ENCODE data around the gene DPYSL3.

Gene DPYSL3

DNA sequence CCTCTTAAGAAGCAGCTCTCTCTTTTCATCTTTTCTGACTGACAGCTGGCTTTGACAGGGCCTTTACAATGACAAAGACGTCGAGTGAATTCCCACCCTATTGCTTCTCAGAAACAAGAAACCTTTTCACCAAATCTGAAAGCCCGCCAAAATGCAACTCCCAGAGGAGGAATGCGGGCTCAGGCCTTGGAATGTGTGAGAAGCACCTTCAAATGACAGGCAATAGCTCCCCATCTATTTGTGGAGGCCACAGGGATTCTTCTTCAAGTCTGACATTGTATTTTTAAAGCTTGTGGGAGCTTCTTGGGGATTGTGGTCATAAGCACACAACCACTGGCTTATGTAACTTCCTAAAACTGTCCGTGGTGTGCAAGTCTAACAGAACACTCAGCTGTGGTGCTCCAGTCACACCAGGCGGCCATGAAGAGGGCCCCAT, 72.7 kb downstream of the DPYSL3 start:
- peak; percentile 63 for DNase-seq (ENCODE audit: low read depth)

DNA sequence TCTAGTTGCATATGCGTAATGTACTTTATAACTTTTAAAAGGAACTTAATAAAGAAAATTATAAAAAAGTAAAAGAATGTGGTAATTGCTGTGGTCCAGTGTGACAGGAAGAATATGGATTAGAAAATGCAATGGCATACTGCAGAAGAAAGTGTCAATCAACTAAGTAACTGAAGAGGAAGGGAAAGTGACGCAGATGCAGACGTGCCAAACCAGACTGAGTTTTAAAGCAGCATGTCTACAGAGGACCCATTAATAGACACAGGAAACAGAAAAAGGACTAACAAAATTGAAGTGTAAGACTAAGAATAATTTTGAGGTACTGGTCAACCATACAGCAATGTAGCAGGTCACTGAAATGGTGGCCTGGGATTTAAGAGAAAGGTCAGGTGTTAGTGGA, 73.3 kb downstream of the DPYSL3 start:
- no peak for DNase-seq (ENCODE audit: low read depth)

DNA sequence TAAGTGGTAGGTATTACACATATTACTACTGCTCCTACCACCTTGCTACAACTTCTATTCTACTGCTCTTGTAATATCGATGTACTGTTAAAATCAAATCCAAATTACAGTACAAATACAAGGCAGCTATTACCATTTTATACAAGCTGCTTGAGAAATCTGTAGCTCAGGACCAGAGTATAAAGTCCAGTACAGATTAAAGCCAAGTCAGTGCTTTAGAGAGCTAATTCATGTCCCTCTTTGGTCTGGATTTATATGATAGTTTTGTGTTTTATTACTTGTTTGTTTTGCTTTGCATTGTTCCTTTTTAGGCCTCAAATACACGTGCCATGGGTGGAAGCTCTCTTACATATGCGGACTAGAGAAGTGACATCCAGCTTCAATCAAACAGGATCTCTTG, 75.8 kb downstream of the DPYSL3 start:
- no peak for DNase-seq (ENCODE audit: low read depth)

DNA sequence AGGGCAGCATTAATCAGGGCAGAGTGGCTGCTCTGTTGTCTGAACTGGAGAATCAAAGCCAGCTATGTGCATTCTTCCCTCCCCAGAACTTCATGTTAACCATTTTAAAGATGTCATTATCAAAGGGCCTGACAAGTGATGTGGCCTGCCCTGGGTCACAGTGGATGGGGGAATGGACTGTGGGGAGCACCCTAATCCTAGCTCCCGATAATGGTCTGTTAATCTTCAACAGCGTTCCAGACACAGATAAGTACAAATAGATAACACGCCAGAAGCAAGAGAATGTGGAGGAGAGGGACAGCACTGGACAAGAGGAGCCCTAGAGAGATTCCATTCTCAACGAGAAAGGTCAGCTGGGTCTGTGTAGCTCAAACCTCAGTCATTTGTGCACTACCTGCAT, 77.5 kb downstream of the DPYSL3 start:
- DNase-seq (ENCODE audit: low read depth), result peak; percentile 68

DNA sequence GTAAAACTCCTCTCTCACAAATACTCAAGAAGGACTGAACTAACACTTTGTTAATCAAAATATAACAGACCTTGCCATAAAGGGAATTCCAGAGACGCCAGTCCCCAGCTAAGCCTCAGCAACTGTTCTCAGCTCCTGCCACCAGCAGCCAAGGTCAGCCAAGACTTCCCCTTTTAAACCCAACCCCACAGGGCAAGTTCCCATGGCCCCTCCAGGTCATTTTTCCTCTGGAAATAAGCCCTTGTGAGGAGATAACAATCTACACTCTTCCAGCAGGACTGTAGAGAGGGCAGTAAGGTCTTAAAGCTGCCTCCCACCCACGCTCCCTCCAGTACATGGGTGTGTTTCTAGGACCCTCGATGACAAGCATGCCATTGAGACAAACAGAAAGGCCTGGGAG, 78.3 kb downstream of the DPYSL3 start:
- DNase-seq (ENCODE audit: low read depth), result peak; percentile 19

DNA sequence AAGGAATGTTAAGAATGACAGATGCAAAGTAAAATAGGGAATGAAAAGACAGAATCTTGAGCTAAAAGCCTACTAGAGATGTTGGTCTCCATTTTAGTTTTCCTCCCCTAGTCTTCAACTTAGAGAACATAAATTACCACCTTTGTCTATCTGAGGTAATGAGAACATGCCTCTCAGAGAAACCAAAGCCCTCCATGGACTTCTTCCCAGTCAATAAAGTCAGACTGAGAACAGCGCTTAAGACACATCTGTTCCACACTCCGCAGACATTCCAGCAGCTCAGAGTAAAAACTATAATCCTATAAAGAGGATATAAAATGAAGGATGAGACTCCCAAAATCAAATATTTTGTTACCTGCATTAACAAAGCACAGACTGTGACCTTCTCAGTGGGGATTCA, 79.2 kb downstream of the DPYSL3 start:
- DNase-seq (ENCODE audit: low read depth), result no peak

DNA sequence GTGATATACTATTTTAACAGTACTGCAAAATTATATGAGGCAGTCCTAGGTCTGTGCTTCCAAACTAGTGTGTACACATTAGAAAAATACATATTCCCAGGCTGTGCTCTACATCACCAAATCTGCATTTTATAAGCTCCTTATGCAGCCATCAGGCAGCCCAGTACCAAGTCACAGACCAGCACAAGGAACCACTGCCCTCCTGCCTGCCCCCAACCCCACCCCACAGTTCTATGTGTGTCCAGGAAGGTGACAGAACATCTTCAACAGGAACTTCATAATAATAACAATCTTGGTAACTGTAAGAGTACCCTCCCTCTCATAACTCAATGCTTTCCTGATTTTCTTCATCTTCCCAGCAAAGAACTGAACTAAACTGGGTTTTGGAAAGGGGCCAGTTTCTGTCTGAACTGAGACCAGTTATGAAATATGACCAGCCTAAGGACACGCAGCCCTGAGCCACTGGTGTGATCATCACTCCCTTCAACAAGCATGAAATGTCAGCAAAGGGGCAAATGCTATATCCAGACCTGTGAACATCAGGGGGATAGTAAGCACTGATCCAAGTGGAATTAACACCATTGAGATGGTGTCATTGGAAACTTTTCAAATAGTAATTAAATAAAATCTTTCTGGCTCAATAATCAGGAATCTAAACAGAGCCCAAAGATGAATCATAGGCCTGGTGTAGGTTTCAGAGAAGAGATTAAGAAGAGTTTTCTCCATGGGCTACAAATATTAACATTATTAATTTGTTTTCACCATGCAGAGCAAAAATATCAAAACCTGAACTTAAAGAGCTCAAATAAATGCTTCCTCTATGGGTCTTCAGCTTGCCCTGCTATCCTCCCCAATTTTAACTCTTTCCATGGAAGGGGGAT, 82.1 kb downstream of the DPYSL3 start:
- DNase-seq (ENCODE audit: low read depth), result peak; percentile 67

DNA sequence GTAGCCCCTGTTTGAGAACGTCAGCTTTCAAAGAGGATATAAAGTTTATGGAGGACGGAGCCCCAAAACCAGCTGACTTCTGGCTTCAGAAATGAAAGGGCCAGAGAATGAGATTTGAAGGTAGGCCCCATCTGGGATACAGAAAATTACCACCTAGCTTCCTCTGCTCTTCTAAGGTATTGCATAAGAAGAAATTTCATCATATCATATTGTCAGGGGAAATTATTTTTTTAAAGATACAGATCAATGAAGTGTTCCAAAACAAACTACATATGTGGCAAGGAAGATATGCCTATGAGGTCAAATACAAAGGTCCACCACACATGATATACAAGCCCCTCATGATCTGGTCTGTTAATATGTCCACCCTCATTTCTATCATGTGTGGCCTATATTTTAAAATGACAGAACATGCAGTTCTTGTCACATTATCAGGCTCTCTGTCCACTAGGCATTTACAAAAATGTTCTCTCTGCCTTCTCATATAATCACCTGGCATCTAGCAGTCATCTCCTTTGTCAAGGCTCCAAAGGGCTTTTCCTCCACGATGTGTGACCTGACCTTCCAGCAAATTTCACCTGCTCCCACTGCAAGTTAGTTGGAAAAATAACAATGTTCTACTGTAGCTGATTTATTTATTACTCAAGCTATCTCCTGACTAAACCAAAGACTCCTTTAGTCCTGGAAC, 83.1 kb downstream of the DPYSL3 start:
- no peak for DNase-seq (ENCODE audit: low read depth)

DNA sequence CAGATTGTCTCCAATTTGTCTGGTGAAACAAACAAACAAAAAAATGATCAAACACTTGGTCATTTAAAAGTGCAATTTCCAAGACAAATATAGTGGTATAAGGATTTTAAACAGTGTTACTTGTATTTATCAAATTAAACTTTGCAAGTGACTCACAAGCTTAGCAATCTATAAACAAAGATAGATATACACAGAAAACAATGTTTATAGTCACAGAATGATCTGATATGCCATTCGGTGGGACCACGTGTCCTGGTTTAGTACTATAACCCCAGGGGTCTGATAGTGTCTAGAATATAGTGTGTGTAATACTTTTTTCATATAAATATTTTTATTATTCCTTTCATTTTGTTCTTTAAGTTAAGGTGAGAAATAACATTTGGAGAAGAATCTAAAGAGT, 91.3 kb downstream of the DPYSL3 start:
- no peak for DNase-seq (ENCODE audit: low read depth)

DNA sequence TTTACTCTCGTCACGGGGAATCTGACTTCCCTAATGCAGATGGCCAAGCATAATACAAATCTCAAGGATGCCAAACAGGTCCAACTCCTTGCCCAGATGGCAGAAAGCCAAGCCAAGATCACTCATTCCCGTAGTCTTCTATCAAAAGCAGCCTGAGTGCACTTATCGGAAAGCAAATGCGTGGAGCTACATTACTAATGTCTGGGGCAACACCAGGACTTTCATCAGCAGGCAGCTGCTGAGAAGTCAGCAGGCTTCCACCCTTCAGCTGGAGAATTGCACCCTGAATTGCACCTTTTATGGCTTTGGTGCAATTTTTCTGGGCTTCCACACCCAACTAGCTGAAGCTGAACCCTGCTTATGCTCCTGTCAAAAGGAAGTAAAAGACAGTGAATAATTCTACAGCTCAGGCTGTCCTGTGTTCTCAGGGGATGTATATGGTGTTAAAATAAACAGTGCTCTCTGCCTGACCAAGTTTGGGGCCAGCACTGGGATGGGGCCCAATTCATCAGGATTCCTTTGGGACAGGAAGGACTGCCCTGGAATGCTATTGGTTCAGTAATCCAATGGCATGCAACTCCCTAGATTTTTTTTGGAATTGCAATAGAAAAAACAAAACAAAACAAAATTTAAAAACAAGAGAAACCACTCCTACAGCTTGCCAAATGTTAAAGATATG, 92.6 kb downstream of the DPYSL3 start:
- peak; percentile 96 for DNase-seq (ENCODE audit: low read depth)

DNA sequence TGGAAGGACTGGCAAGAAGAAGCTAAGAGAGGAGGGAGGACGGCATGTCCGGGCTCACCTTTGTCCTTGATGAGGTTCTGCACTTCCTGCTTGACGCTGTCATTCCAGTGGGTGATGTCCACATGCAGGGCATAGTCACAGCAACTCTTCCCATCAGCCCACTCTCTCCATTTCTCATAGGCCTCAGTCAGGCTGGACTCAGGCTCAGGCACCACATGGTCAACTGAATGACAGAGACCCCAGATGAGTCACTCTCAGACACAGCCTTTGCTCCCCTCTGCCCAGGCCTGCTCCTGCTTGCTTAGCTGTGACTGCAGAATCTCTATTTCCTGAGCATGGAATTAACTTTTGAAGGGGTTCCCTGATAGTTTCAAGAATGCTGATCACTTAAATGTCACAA, 94.2 kb downstream of the DPYSL3 start:
- DNase-seq (ENCODE audit: low read depth), result no peak

DNA sequence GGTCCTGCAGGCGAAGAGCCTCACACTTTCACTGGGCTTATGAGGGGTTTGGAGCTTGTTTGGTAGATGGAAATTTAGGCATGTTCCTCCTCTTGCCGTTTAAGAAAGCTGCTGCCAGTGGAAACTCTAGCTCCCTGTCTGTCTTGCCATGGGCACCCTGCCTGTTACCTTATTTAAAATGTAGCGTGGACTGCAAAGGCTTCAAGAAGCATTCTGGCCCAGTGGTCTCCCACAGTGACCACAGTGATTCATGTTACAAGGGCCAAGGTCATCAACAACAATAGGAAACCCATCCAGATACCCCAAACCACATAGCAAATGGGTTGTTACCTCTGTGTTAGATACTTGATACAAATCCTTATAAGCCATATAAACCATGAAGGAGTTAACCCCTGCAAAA, 96.6 kb downstream of the DPYSL3 start:
- no peak for DNase-seq (ENCODE audit: low read depth)

DNA sequence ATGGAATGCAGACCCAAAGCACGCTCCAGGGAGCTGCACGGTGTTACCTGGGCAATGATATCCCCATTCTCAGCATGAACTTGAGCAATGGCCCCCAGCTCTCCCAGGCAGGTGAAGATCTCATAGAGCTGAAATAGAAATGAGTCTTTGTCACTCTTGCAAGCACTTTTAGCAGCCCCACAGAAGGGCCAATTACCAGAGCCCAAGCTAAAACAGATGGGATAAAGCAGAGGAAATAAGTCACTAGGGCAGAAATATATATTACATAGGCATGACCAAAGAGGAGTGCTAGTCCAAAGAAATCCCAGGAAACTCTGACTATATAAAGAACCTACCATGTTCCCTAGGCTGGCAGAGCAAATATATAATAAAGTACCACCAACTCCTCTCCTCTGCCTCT, 97.3 kb downstream of the DPYSL3 start:
- no peak for DNase-seq (ENCODE audit: low read depth)

DNA sequence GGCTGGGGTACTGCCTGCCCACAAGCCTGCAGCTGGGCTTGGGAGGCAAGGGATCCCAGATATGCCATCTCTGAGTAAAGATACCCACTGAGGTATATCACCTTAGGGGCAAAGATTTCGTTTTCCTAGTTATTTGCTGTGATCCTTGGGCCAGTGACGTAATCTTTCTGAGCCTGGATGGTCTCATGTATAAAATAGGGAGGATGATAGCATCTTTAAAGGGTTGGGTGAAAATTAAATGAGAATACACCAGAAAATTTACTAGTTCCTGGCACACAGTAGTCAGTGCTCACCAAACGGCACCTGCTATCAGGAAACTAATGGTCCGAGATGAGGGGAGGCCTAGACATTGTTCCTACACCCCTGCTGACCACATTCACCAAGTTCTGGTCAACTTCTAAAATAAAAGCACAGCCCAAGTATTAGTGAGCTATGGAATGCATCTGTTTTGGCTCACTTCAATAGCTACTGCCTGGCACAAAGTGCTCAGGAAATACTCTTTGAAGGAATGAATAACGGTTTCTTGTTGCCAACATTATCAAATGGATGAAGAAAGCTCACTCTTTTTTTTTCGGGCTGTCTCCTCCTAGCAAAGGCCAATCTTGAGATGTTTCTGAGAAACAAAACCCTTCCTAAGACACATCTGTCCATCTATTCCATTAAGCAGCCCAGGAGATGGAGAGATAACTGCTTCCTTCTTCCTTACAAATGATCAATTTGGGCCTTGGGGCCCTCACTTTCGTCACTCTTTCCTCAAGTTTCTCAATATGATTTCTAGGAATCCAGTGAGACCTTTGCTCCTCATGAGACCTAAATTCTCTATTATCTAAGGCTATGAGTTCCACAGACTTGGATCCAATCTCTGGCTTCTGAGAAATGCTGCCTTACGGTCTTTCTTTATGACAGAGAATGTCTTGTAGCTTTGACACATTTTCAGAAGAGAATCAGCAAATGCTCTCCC, 98.2 kb downstream of the DPYSL3 start:
- peak; percentile 69 for DNase-seq (ENCODE audit: low read depth)

DNA sequence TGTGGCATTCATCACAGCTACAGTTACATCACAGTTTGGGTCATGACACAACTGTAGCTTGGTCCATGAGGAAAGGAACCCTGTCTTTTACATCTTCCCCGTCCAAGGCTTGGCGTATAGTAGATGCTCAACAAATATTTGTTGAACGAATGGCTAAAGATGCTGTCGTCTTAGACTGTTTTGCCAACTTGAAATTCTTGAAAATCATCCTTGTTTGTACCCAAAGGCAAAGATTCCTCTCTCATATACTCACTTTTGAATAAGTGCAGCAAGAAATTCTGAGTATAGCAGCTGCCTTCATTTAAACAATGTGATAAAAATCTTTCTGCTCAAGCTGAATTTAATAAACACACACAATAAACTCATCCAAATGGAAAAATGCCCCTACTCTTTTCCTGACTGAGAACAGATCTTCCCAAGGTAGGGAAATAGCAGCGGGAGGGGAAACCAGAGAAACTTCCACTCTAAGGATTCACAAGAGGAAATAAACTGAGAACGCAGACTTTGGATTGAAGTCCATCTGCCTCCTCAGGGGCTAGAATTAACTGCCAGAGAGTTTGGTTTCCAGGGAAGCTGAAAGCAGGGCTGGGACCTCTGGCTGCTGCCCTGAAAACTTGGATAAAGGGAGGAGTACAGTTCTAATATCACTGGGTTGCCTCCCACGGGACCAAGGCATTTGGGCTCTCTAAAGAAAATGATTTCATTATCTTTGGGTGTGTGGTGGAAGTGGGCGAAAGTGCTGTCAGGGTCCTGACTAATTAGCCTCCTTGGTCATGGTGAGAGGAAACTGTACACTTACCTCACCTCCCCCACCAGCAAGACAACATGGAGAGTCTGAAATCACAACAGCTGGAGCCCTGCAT, 99.1 kb downstream of the DPYSL3 start:
- DNase-seq (ENCODE audit: low read depth), result peak; percentile 83

DNA sequence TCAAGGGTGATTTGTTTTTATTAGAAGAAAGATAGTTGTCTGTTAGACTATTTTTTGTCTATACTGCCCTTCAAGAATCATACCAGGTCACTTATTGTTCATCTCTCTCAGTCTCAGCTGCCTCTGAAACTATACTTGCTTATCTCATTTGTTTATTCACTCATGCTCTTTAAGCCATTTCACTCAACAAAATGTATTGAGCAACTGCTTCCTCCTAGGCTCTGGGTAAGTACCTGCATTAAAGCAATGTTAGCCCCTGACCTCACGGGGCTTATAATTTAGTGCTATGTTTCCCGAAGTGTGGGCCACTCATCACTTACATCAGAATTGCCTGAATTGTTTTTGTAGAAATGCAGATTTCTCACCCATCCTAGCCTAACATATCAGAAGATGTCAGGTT, 100.9 kb downstream of the DPYSL3 start:
- DNase-seq (ENCODE audit: low read depth), result peak; percentile 76

DNA sequence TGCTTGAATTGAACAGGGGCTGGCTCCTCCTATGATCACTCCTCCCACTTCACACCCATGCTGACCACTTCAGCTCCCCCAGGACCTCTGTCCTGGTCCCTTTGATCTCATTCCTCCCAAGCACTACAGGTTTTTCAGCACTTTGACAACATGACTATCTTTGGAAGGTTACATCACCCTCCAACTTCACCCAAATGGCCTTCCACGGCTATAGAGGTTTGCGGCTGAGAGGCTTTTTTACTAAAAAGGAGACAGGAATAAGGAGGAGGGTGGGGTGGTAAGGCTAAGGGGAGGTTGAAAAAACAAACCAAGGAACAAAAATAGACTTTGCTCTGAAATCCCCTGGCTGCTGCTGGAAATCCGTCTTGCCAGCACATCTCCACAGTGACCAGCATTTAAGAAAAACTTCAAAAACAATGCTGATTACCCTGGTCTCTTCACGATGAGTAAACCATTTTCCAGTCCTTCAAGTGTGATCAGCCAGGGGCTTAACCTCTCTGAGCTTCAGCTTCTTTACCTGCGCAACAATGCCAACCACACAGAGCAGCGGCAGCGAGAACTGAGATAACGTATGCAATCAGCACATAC, 102.7 kb downstream of the DPYSL3 start:
- peak; percentile 80 for DNase-seq (ENCODE audit: low read depth)

DNA sequence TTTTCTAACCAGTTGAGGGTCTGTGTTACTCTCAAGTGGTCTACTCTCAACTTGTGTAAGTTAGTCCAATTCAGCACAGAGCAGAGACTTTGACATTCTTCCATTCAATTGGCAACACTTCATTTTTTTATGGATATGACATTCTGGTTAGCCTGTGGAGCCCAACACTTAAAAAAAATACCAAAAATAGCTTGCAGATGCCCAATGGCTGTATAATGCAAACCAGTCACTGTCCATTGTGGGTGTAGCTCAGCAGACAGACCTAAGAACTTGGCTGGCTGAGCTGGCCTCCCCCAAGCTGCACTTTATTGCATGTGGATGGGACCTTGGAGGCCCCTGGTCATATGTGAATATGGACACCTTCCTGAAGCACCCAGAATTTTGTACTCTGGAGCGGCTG, 103.2 kb downstream of the DPYSL3 start:
- DNase-seq (ENCODE audit: low read depth), result no peak

DNA sequence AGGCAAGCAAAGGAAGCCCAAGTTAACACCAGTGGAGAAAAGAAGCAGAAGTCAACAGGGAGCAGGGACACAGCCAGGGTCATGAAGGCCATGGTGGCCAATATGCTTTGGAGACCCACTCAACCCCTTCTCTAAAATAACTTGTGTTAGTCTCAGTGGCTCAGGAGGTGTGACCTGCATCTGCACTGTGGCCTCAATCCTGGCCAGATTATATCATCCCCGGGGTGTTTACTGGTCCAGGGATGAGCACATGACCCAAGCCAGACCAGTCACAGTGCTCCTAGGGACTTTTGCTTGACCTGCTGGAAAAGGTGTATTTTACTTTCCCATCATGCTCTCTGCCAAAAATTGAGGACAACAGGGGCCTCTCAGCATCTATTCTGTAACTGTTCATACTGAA, 105.2 kb downstream of the DPYSL3 start:
- DNase-seq (ENCODE audit: low read depth), result no peak

Measured in amniotic epithelial cell (primary cell).